HepG2 (cell line): ENCODE results near the gene MYL11. TPM values are rescaled to one million over a fixed set of nuclear protein-coding genes. Genes with fewer than 3 reads are reported as not detected.

ENCODE experiments used
- ATF1 ChIP-seq: IDR thresholded peaks from 2 replicates; pipeline ENCODE4 v1.6.1; 2016; ENCODE audit warnings: mild to moderate bottlenecking, control low read depth
- CBX5 ChIP-seq: sonication (generic); formaldehyde crosslinking; IDR thresholded peaks from 2 replicates; pipeline ENCODE4 v1.4.0; 2020; ENCODE audit warnings: missing genetic modification reagents, borderline replicate concordance
- CCAR2 ChIP-seq: fragments of 200-400 bp; formaldehyde crosslinking; optimal IDR thresholded peaks from 2 replicates; pipeline ENCODE3; 2018; ENCODE audit warnings: low read depth, mild to moderate bottlenecking, low read length, moderate library complexity
- E2F5 ChIP-seq: sonication (generic); formaldehyde crosslinking; conservative IDR thresholded peaks from 2 replicates; pipeline ENCODE4 v1.4.0; 2020; ENCODE audit warnings: missing genetic modification reagents
- GMEB2 ChIP-seq: IDR thresholded peaks from 2 replicates; pipeline ENCODE4 v1.6.1; 2016; ENCODE audit warnings: missing biosample characterization, missing genetic modification reagents, low read depth
- JUND ChIP-seq: sonication (generic); formaldehyde crosslinking; IDR thresholded peaks from 2 replicates; pipeline ENCODE4 v1.8.0; 2022; ENCODE audit warnings: mild to moderate bottlenecking, missing genetic modification reagents
- NFRKB ChIP-seq: fragments of 450-650 bp; IDR thresholded peaks from 2 replicates; pipeline ENCODE4 v1.6.1; 2017
- PREB ChIP-seq: sonication (generic); formaldehyde crosslinking; IDR thresholded peaks from 2 replicates; pipeline ENCODE4 v1.4.0; 2020; ENCODE audit warnings: missing genetic modification reagents
- RORA ChIP-seq: sonication (generic); formaldehyde crosslinking; IDR thresholded peaks from 2 replicates; pipeline ENCODE4 v1.5.0; 2020; ENCODE audit warnings: mild to moderate bottlenecking, missing genetic modification reagents, moderate library complexity
- SAFB2 ChIP-seq: sonication (generic); formaldehyde crosslinking; IDR thresholded peaks from 2 replicates; pipeline ENCODE4 v1.5.1; 2020; ENCODE audit warnings: missing genetic modification reagents, low read depth, mild to moderate bottlenecking, borderline replicate concordance
- THAP11 ChIP-seq: IDR thresholded peaks from 2 replicates; pipeline ENCODE4 v1.6.1; 2016; ENCODE audit warnings: missing biosample characterization, missing genetic modification reagents
- THAP7 ChIP-seq: sonication (generic); formaldehyde crosslinking; IDR thresholded peaks from 2 replicates; pipeline ENCODE4 v1.8.1; 2023; ENCODE audit warnings: mild to moderate bottlenecking, missing genetic modification reagents
- ZNF318 ChIP-seq: sonication (generic); formaldehyde crosslinking; IDR thresholded peaks from 2 replicates; pipeline ENCODE4 v1.4.0; 2020; ENCODE audit warnings: mild to moderate bottlenecking, missing genetic modification reagents
- ZNF362 ChIP-seq: sonication (generic); formaldehyde crosslinking; IDR thresholded peaks from 2 replicates; pipeline ENCODE4 v1.4.0; 2020; ENCODE audit warnings: missing genetic modification reagents, mild to moderate bottlenecking, borderline replicate concordance
- ZNF460 ChIP-seq: sonication (generic); formaldehyde crosslinking; IDR thresholded peaks from 2 replicates; pipeline ENCODE4 v1.5.1; 2020; ENCODE audit warnings: missing genetic modification reagents, mild to moderate bottlenecking, borderline replicate concordance
- polyA plus RNA-seq, 8 experiments: library from polyadenylated mRNA; depleted of rRNA in 3 of 8; stranded (reverse) in 7 of 8; unstranded in 1 of 8; fragments of >200 nt; fragmentation: Illumina TruSeq in 4 of 8; extraction: Trizol in 4 of 8; gene quantifications; 2 replicates each; pipeline versions ENCODE4 v1.2.1 to v1.2.3, GENCODE V29; 2011 to 2016; ENCODE audit warnings: low read depth in 4 of 8, missing spikeins in 1 of 8, mixed read lengths in 1 of 8; ENCODE audit not compliant: insufficient read depth in 1 of 8
- total RNA-seq, 5 experiments: library from RNA; depleted of rRNA; stranded (reverse); fragments of >200 nt; fragmentation: Illumina TruSeq; extraction: Trizol; gene quantifications; 2 replicates each; pipeline ENCODE4 v1.2.3, GENCODE V29; 2016; ENCODE audit warnings: low read depth in 1 of 5

Gene MYL11
- total and polyA plus RNA-seq, 2 of the 13 experiments (the other 11 are each of a cell fraction or from before 2014, with no cell fraction given): not detected

- TF ChIP-seq ZNF362 (CRISPR knock-in tag) (0 out of 2 replicates have a peak, but pooled peaks have one; percentile 43), THAP7 (no peak; the same call in 1 of the 2 replicates), SAFB2 (CRISPR knock-in tag) (no peak; the same call in 1 of the 2 replicates), CCAR2 (no peak), RORA (CRISPR knock-in tag) (no peak), CBX5 (CRISPR knock-in tag) (no peak; the same call in 1 of the 2 replicates), ATF1 (no peak), JUND (no peak; the same call in 1 of the 2 replicates), ZNF460 (CRISPR knock-in tag) (no peak), GMEB2 (no peak), NFRKB (no peak), PREB (CRISPR knock-in tag) (no peak), ZNF318 (CRISPR knock-in tag) (no peak), THAP11 (CRISPR knock-in tag) (peak; percentile 76), E2F5 (CRISPR knock-in tag) (0 out of 2 replicates have a peak, but pooled peaks have one; percentile 12)
Observed at GRCh38 chr16:30407102-30407803, 32.7 kb downstream of the MYL11 start, which contains the start of gene ZNF771 (continued).
